GM20000 (cell line): ENCODE results near the gene HOXB5.
A peak's percentile ranks its signal among the peaks of the same experiment; 100 is the strongest.

Experiments
- DNase-seq: peaks from one replicate; pipeline ENCODE4 v3.0.0; 2012; ENCODE audit warnings: low spot score
- TF ChIP-seq, protein P1 (sequence below): IDR thresholded peaks from 2 replicates; pipeline ENCODE4 v1.5.1; 2012; ENCODE audit warnings: mild to moderate bottlenecking, control low read depth; ENCODE audit errors: extremely low read depth, missing control alignments

The HOXB5 gene

DNA sequence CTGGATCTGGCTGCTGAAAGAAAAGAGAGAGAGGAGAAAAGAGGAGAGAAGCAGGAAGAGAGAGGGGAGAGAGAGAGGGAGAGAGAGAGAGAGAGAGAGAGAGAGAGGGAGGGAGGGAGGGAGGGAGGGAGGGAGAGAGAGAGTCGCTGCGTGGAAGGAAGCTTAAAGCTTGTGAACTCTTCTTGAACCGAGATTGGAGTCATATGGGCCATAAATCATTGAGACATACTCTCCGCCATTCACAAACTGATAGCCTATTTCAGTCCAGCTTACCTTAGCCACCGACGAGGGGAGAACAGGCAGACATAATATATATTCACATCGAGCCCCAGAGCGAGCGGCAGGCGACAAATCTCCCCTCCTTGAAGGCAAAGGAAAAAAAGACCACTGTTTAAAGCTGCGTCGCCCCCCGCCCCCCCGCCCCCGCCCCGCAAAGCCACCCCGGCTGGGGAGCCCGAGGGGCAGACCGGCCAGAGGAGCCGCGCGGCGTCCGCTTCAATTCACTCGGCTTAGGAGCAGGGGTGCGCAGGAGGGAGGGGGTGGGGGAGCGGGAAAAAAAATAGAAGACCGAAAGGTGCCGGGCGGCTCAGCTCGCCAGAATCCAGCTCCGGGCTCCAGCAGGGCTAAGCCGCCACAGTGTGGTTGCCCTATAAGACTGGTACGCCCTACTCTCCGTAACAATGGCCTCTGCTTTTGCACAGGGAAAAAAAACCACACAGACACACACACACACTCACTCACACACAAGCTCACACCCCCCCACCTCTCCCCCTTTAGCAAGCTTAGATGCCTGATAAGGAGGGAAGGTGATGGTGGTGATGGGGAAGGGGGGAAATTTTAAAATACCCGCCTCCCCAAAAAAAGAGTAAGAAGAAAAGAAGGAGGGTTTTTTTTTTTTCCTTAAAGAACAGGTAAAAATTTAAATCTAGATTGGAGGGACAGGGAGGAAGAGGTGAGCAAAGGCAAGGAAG is 38.0 kb downstream of the HOXB5 start:
- TF ChIP-seq, protein P1, sequence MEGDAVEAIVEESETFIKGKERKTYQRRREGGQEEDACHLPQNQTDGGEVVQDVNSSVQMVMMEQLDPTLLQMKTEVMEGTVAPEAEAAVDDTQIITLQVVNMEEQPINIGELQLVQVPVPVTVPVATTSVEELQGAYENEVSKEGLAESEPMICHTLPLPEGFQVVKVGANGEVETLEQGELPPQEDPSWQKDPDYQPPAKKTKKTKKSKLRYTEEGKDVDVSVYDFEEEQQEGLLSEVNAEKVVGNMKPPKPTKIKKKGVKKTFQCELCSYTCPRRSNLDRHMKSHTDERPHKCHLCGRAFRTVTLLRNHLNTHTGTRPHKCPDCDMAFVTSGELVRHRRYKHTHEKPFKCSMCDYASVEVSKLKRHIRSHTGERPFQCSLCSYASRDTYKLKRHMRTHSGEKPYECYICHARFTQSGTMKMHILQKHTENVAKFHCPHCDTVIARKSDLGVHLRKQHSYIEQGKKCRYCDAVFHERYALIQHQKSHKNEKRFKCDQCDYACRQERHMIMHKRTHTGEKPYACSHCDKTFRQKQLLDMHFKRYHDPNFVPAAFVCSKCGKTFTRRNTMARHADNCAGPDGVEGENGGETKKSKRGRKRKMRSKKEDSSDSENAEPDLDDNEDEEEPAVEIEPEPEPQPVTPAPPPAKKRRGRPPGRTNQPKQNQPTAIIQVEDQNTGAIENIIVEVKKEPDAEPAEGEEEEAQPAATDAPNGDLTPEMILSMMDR, result no peak
- DNase-seq, result peak; percentile 76

DNA sequence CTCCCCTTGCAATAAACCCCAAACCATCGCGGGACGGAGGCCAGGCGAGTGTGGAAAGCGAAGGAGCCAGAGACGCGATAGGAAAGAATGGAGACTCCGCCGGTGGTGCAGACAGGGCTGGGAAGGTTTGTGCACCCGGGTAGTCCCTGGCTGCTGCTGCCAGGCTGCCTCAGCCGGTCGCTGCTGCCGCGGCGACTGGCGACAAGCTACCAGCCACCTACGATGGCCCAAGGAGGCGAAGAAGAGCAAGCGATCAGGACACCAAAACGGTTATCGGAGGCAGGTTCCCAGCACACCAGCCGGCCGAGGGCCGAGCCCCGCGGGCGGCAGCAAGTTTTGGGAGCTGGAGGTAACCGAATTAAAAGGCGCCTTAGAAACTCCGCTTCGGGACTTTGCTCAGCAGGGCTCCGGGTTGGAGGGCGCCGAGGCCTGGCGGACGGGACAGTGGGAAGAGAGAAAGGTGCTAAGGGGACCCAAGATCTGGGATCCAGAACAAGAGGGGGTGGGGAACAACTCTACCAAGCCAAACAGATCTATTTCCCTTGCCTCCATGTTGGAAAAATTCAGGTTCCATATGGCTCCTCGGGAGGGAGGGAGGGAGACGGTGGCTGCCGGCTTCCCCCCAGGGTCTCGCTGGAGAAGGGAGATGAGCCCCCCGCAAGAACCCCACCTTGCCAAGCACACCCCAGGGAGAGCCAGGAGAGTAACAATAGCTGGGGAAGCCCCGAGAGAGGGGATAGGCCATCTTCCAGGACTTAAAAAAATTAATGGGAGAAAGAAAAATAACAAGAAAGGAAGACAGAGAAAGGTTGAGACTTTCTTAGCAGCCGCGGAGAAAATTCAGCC is 38.9 kb downstream of the HOXB5 start:
- no peak for DNase-seq
- TF ChIP-seq, protein P1, result no peak

DNA sequence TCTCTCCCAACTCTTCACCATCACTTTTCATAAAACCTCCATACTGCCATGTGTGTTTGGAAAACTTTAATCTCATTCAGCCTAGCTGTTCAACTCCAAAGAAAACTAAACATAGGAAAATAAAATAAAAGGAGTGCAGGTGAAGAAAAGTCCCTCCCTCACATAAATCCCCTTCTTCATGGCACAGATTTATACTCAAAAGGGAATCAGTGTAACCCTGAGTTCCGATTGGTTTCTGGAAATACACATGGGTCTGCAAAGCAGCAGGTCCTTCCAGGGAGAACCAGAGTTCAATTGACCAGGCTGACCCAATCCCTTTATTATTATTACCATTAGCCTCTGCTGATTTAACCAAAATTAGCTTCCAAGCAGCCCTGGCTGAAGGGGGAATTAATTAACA is 39.8 kb downstream of the HOXB5 start:
- TF ChIP-seq, protein P1, result no peak
- DNase-seq, result no peak

DNA sequence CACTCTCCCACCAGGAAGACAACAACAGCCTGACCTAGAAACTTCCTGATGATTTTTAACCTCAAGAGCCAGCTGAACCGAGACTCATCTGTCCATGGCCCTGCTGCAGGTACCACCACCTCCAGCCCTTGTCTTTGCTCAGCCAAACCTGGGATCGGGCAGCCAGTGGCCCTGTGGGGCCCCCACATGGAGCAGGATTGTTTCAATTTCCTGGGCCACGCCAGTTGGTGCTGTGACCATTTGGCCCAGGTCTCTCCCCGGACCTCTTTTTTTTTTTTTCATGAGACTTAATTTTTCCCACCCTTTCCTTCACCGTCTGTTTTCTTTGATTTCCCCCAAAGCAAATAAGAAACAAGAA is 40.4 kb downstream of the HOXB5 start:
- no peak for DNase-seq
- TF ChIP-seq, protein P1, result no peak

DNA sequence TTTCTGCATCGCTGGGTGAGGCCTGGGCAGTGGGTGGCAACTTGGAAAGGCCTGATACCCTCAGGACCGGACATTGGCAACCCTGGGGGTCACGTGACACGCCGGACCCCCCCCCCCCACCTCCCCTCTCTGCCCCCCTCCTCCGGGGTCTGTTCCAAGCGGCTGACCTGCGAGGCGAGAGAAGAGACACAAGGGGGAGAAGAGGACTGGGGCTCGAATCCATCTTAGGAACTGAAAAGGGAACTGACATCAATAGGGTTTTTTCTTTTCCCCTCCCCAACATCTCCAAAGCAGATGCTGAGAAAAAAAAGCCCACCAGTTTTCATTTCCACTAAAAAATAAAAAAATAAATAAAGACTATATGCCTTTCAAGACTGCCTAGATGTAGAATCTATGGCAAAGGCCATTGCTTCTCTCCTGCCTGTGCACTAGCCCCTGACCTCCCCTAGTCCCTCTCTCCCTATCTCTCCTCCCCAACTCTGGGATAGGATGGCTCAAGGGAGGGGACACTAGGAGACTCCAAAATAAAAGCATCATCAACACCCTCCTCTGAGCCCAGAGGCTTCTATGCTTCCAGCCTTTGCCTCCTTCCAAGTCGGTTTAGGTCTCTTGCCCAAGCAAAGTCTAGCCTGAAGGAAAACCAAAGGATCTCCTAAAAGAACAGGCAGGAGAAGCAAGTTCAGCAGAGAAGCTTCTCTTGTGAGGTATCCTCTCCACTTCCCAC is 41.0 kb downstream of the HOXB5 start:
- DNase-seq, result peak; percentile 70
- TF ChIP-seq, protein P1, result no peak

DNA sequence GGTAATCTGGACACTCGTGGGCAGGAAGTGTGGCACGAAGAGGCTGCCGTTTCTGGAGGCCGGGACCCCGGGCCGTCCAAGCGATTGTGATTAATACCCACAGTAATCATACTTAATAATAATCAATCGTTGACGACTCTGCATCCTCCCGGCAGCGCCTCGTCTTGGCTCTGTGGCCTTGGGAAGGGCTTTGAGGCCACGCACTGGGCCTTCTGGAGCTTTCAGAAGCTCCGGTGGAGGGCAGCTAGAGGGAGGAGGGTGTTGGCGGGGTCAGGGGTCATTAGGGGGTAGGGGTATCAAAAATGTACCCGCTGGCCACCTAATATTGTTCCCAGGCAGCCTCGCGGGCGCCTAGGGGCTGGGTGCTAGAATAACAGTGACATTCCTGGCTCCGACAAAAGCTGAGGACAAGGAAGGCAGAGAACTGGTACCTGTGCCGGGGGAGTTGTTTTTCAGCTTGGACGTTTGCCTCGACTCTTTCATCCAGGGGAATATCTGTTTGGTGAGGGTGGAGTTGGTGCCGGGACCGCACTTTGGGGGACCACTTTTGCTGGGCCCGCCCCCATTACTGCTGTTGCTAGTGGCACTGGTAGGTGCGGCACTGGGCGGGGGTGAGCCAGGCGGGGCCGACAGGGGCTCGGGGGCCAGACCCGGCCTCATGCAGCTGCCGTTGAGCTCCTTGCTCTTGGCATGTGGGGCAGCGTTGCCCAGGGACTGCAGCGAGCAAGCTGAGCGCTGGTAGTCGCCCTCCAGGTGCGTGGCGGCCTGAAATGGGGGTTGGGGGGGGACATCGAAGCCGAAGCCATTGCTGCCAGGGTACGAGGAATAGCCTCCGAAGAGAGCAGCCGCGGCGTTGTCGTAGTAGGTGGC is 41.7 kb downstream of the HOXB5 start:
- no peak for DNase-seq
- TF ChIP-seq, protein P1, result no peak
